ENCODE measurements around the gene FCRL5. TPM values are rescaled to one million over a fixed set of nuclear protein-coding genes. Genes with fewer than 3 reads are reported as not detected.

Gene FCRL5
- polyA plus RNA-seq (2011; rRNA removed) (not detected in 2 replicates), polyA minus RNA-seq (2011; rRNA and poly(A)+ RNA removed) (not detected in 2 replicates)

GRCh38 chr1:157551694-157552693, at the start of gene FCRL5:
Gene FCRL5 (minus strand): TSS chr1:157552515. CDS start chr1:157552362, 153 bp downstream.
- H3K27ac ChIP-seq (ENCODE audit: low read depth, low read length), result no peak within 1 kb of the TSS
- DNase-seq (ENCODE audit: low read depth, low spot score), result no peak
- CTCF ChIA-PET, result no interaction called here
- POLR2A ChIA-PET, result no interaction called here
- H3K4me3 ChIP-seq (ENCODE audit: low read depth, low read length), result no peak within 1 kb of the TSS
- no peaks in the 10 kb centered on the region for H3K27me3 ChIP-seq (ENCODE audit: control insufficient read depth, insufficient read depth, low read length)
- TF ChIP-seq CTCF (IDR thresholded peaks at IDR 0.05; ENCODE audit: low read depth, low read length), result no peak
- no peaks in the 10 kb centered on the region for H3K9me3 ChIP-seq (ENCODE audit: control insufficient read depth, insufficient read depth, low read length)

GRCh38 chr1:157600236-157600635, 47.9 kb upstream of the FCRL5 start:
- no peak overlapping the region for H3K27ac ChIP-seq (ENCODE audit: low read depth, low read length)
- H3K4me3 ChIP-seq (ENCODE audit: low read depth, low read length), result no peak overlapping the region
- ChIA-PET CTCF (interaction anchor here (3.7 kb wide), 1 partner anchor 20 kb away, joined by 15 read pairs; no protein-coding TSS in a partner anchor), POLR2A (no interaction called here)
- DNase-seq (ENCODE audit: low read depth, low spot score), result no peak
- no peaks in the 10 kb centered on the region for H3K9me3 ChIP-seq (ENCODE audit: control insufficient read depth, insufficient read depth, low read length)
- H3K27me3 ChIP-seq (ENCODE audit: control insufficient read depth, insufficient read depth, low read length), result no peaks in the 10 kb centered on the region
- no peak for TF ChIP-seq CTCF (IDR thresholded peaks at IDR 0.05; ENCODE audit: low read depth, low read length)

- no peak within 1 kb of the TSS for H3K27ac ChIP-seq (ENCODE audit: low read depth, low read length)
- TF ChIP-seq CTCF (IDR thresholded peaks at IDR 0.05; ENCODE audit: low read depth, low read length), result no peak
- POLR2A ChIA-PET, result no interaction called here
- no peak for DNase-seq (ENCODE audit: low read depth, low spot score)
- no peaks in the 10 kb centered on the region for H3K27me3 ChIP-seq (ENCODE audit: control insufficient read depth, insufficient read depth, low read length)
- no peaks in the 10 kb centered on the region for H3K9me3 ChIP-seq (ENCODE audit: control insufficient read depth, insufficient read depth, low read length)
- CTCF ChIA-PET, result no interaction called here
- no peak within 1 kb of the TSS for H3K4me3 ChIP-seq (ENCODE audit: low read depth, low read length)
Observed at GRCh38 chr1:157597959-157598667, 45.8 kb upstream of the FCRL5 start, which contains the start of gene FCRL4. Gene FCRL4 (minus strand): TSS chr1:157598085. CDS start chr1:157597944, 141 bp downstream.

- no peak for TF ChIP-seq CTCF (IDR thresholded peaks at IDR 0.05; ENCODE audit: low read depth, low read length)
- Histone ChIP-seq H3K27ac (ENCODE audit: low read depth, low read length) (no peak overlapping the region), H3K4me3 (ENCODE audit: low read depth, low read length) (no peak overlapping the region), H3K27me3 (ENCODE audit: control insufficient read depth, insufficient read depth, low read length) (no peaks in the 10 kb centered on the region), H3K9me3 (ENCODE audit: control insufficient read depth, insufficient read depth, low read length) (no peaks in the 10 kb centered on the region)
- ChIA-PET CTCF (interaction anchor here (1.4 kb wide), 1 partner anchor 17 kb away, joined by 4 read pairs; no protein-coding TSS in a partner anchor), POLR2A (no interaction called here)
- no peak for DNase-seq (ENCODE audit: low read depth, low spot score)
Observed at GRCh38 chr1:157596384-157596783, 44.1 kb upstream of the FCRL5 start.

Measured in AG04450 (cell line).